ENCODE data around the gene FIGN.

GRCh38 chr2:163741435-163741834, 5.6 kb upstream of the FIGN start:
- no peak for TF ChIP-seq SRF (IDR thresholded peaks at IDR 0.05; ENCODE audit: low read depth, low read length)
- TF ChIP-seq SUZ12 (IDR thresholded peaks at IDR 0.05; ENCODE audit: low read length): no peak

All from H1 (cell line).